ENCODE results near the gene TBC1D21. TPM values are rescaled to one million over a fixed set of nuclear protein-coding genes. Genes with fewer than 3 reads are reported as not detected.

TBC1D21 gene
- total RNA-seq, 4 donors from 2014 or later, result not detected

GRCh38 chr15:73923488-73924164, 50.3 kb downstream of the TBC1D21 start:
- Histone ChIP-seq H3K27me3 (peaks cover 0 to 14% (median 0%) of the 10 kb centered on the region in 4 donors), H3K36me3 (no peaks in the 10 kb centered on the region), H3K9me3 (no peaks in the 10 kb centered on the region), H3K4me1 (peaks cover 45 to 80% (median 52%) of the 10 kb centered on the region in 3 donors), H3K4me3 (no peak overlapping the region), H3K27ac (peak overlapping the region; percentile 75 to 90 (median 87))
- WGBS, 2 donors, result 28 to 35% methylated on average over 5 to 6 of the region's 6 CpGs
- DNase-seq, result no peak
- intact Hi-C loops (cut with DNase I), result no loop called here
- TF ChIP-seq CTCF (IDR thresholded peaks at IDR 0.05) (no peak), POLR2A (IDR thresholded peaks at IDR 0.05) (no peak)

- Histone ChIP-seq H3K9me3 (no peaks in the 10 kb centered on the region), H3K4me1 (peaks cover 47 to 87% (median 58%) of the 10 kb centered on the region in 3 donors), H3K36me3 (no peaks in the 10 kb centered on the region), H3K27ac (peak overlapping the region; percentile 75 to 90 (median 87)), H3K4me3 (no peak overlapping the region), H3K27me3 (peaks cover 0 to 21% (median 0%) of the 10 kb centered on the region in 4 donors)
- 7 to 16% methylated on average over 10 of the region's 12 CpGs for WGBS, 2 donors
- TF ChIP-seq POLR2A (IDR thresholded peaks at IDR 0.05) (no peak), CTCF (IDR thresholded peaks at IDR 0.05) (no peak)
- intact Hi-C loops (cut with DNase I), result no loop called here
- DNase-seq, result no peak
Measured at GRCh38 chr15:73924171-73924921, 51.0 kb downstream of the TBC1D21 start.

GRCh38 chr15:73925848-73926218, 52.5 kb downstream of the TBC1D21 start:
- DNase-seq, result no peak
- peak overlapping the region in 3 of 4 donors; percentile 50 to 71 (median 71) for H3K4me3 ChIP-seq
- intact Hi-C loops (cut with DNase I), result no loop called here
- no peak for TF ChIP-seq POLR2A (IDR thresholded peaks at IDR 0.05)
- no peak for TF ChIP-seq CTCF (IDR thresholded peaks at IDR 0.05)
- peaks cover 59 to 100% (median 70%) of the 10 kb centered on the region in 3 donors for H3K4me1 ChIP-seq
- H3K27ac ChIP-seq, result peak overlapping the region; percentile 75 to 90 (median 87)
- H3K27me3 ChIP-seq, result peaks cover 0 to 25% (median 0%) of the 10 kb centered on the region in 4 donors
- no peaks in the 10 kb centered on the region for H3K36me3 ChIP-seq
- 44 to 53% methylated on average over 5 to 8 of the region's 8 CpGs for WGBS, 2 donors
- no peaks in the 10 kb centered on the region for H3K9me3 ChIP-seq

GRCh38 chr15:73926219-73927002, 53.0 kb downstream of the TBC1D21 start, which contains the start of gene LOXL1:
Gene LOXL1 (plus strand): TSS chr15:73926462. CDS start chr15:73926784, 322 bp downstream.
- Histone ChIP-seq H3K4me3 (peak within 1 kb of the TSS; percentile 50 to 71 (median 62)), H3K36me3 (no peaks in the 10 kb centered on the region), H3K27ac (peak within 1 kb of the TSS; percentile 75 to 90 (median 87)), H3K4me1 (peaks cover 59 to 100% (median 70%) of the 10 kb centered on the region in 3 donors), H3K27me3 (peaks cover 0 to 25% (median 0%) of the 10 kb centered on the region in 4 donors), H3K9me3 (no peaks in the 10 kb centered on the region)
- WGBS, 2 donors, result 17 to 49% methylated on average over 2 of the region's 47 CpGs
- intact Hi-C loops (cut with DNase I), result no loop called here
- DNase-seq, result no peak
- TF ChIP-seq POLR2A (IDR thresholded peaks at IDR 0.05) (peak in 2 of 4 donors; percentile 63 to 70), CTCF (IDR thresholded peaks at IDR 0.05) (no peak)
